ENCODE data around the gene SUPT20H. TPM values are rescaled to one million over a fixed set of nuclear protein-coding genes. Genes with fewer than 3 reads are reported as not detected.

The SUPT20H gene
- polyA plus RNA-seq, 1 donor from 2014 or later = 89.2 TPM

DNA sequence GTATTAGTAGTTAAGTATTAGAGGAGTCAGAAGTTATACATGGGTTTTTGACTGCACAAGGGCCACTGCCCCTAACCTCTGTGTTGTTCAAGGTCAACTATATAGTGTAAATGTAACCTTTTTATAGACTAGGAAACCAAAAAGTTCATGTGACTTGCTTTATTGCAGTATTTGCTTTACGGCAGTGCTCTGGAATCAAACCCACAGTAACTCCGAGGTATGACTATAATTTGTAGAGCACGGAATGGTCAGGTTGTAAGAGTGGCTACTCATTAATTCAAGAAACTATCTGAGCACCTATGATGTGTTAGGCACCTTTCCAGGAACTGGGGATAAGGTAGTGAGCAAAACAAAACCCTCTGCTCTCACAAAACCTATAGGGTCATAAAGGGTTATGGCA, 22.2 kb downstream of the SUPT20H start:
- H3K4me3 ChIP-seq (ENCODE audit: low read length) = no peak overlapping the region
- H3K4me2 ChIP-seq (ENCODE audit: low read length) = no peak overlapping the region
- no peak overlapping the region for H3K9ac ChIP-seq (ENCODE audit: low read length)
- no peaks in the 10 kb centered on the region for H3K9me2 ChIP-seq (ENCODE audit: insufficient read depth, low read length)
- H3F3A ChIP-seq (ENCODE audit: insufficient read depth, low read length, poor library complexity, severe bottlenecking) = no peaks in the 10 kb centered on the region
- H3K36me3 ChIP-seq (ENCODE audit: insufficient read depth, low read length) = peaks cover 21% of the 10 kb centered on the region
- no peaks in the 10 kb centered on the region for H3K27me3 ChIP-seq (ENCODE audit: insufficient read depth, low read depth, low read length)
- TF ChIP-seq EZH2 (IDR thresholded peaks at IDR 0.05; ENCODE audit: borderline replicate concordance, insufficient read depth, low read length, poor library complexity, severe bottlenecking) (no peak), MXI1 (conservative IDR thresholded peaks at IDR 0.05; ENCODE audit: poor library complexity, severe bottlenecking) (no peak), POLR2AphosphoS5 (IDR thresholded peaks at IDR 0.05) (no peak), EP300 (conservative IDR thresholded peaks at IDR 0.05; ENCODE audit: poor library complexity, severe bottlenecking) (no peak), TAF1 (IDR thresholded peaks at IDR 0.05; ENCODE audit: low read depth) (no peak), RAD21 (conservative IDR thresholded peaks at IDR 0.05) (no peak), SMC3 (conservative IDR thresholded peaks at IDR 0.05; ENCODE audit: poor library complexity) (no peak)
- TF ChIP-seq, protein P1, sequence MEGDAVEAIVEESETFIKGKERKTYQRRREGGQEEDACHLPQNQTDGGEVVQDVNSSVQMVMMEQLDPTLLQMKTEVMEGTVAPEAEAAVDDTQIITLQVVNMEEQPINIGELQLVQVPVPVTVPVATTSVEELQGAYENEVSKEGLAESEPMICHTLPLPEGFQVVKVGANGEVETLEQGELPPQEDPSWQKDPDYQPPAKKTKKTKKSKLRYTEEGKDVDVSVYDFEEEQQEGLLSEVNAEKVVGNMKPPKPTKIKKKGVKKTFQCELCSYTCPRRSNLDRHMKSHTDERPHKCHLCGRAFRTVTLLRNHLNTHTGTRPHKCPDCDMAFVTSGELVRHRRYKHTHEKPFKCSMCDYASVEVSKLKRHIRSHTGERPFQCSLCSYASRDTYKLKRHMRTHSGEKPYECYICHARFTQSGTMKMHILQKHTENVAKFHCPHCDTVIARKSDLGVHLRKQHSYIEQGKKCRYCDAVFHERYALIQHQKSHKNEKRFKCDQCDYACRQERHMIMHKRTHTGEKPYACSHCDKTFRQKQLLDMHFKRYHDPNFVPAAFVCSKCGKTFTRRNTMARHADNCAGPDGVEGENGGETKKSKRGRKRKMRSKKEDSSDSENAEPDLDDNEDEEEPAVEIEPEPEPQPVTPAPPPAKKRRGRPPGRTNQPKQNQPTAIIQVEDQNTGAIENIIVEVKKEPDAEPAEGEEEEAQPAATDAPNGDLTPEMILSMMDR (IDR thresholded peaks at IDR 0.05; ENCODE audit: poor library complexity, severe bottlenecking) = no peak
- TF ChIP-seq, protein P2, sequence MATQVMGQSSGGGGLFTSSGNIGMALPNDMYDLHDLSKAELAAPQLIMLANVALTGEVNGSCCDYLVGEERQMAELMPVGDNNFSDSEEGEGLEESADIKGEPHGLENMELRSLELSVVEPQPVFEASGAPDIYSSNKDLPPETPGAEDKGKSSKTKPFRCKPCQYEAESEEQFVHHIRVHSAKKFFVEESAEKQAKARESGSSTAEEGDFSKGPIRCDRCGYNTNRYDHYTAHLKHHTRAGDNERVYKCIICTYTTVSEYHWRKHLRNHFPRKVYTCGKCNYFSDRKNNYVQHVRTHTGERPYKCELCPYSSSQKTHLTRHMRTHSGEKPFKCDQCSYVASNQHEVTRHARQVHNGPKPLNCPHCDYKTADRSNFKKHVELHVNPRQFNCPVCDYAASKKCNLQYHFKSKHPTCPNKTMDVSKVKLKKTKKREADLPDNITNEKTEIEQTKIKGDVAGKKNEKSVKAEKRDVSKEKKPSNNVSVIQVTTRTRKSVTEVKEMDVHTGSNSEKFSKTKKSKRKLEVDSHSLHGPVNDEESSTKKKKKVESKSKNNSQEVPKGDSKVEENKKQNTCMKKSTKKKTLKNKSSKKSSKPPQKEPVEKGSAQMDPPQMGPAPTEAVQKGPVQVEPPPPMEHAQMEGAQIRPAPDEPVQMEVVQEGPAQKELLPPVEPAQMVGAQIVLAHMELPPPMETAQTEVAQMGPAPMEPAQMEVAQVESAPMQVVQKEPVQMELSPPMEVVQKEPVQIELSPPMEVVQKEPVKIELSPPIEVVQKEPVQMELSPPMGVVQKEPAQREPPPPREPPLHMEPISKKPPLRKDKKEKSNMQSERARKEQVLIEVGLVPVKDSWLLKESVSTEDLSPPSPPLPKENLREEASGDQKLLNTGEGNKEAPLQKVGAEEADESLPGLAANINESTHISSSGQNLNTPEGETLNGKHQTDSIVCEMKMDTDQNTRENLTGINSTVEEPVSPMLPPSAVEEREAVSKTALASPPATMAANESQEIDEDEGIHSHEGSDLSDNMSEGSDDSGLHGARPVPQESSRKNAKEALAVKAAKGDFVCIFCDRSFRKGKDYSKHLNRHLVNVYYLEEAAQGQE (IDR thresholded peaks at IDR 0.05; ENCODE audit: borderline replicate concordance) = no peak
- no peaks in the 10 kb centered on the region for H3K79me2 ChIP-seq (replicated peaks; ENCODE audit: insufficient read depth, low read length)
- H4K20me1 ChIP-seq (ENCODE audit: insufficient read depth) = no peaks in the 10 kb centered on the region
- H3K9me3 ChIP-seq (ENCODE audit: low read length) = no peaks in the 10 kb centered on the region
- H3K27ac ChIP-seq (ENCODE audit: low read length) = no peak overlapping the region
- H2AFZ ChIP-seq (ENCODE audit: low read depth, low read length) = no peak overlapping the region

- H3F3A ChIP-seq (ENCODE audit: insufficient read depth, low read length, poor library complexity, severe bottlenecking) = no peaks in the 10 kb centered on the region
- no peak overlapping the region for H2AFZ ChIP-seq (ENCODE audit: low read depth, low read length)
- H3K27ac ChIP-seq (ENCODE audit: low read length) = no peak overlapping the region
- TF ChIP-seq MXI1 (conservative IDR thresholded peaks at IDR 0.05; ENCODE audit: poor library complexity, severe bottlenecking) = no peak
- no peak for TF ChIP-seq EP300 (conservative IDR thresholded peaks at IDR 0.05; ENCODE audit: poor library complexity, severe bottlenecking)
- no peak for TF ChIP-seq RAD21 (conservative IDR thresholded peaks at IDR 0.05)
- no peak for TF ChIP-seq POLR2AphosphoS5 (IDR thresholded peaks at IDR 0.05)
- no peak for TF ChIP-seq TAF1 (IDR thresholded peaks at IDR 0.05; ENCODE audit: low read depth)
- TF ChIP-seq EZH2 (IDR thresholded peaks at IDR 0.05; ENCODE audit: borderline replicate concordance, insufficient read depth, low read length, poor library complexity, severe bottlenecking) = no peak
- H4K20me1 ChIP-seq (ENCODE audit: insufficient read depth) = no peaks in the 10 kb centered on the region
- H3K9ac ChIP-seq (ENCODE audit: low read length) = no peak overlapping the region
- H3K27me3 ChIP-seq (ENCODE audit: insufficient read depth, low read depth, low read length) = no peaks in the 10 kb centered on the region
- H3K9me3 ChIP-seq (ENCODE audit: low read length) = no peaks in the 10 kb centered on the region
- peaks cover 23% of the 10 kb centered on the region for H3K36me3 ChIP-seq (ENCODE audit: insufficient read depth, low read length)
- H3K4me2 ChIP-seq (ENCODE audit: low read length) = no peak overlapping the region
- H3K79me2 ChIP-seq (replicated peaks; ENCODE audit: insufficient read depth, low read length) = no peaks in the 10 kb centered on the region
- H3K9me2 ChIP-seq (ENCODE audit: insufficient read depth, low read length) = no peaks in the 10 kb centered on the region
- no peak overlapping the region for H3K4me3 ChIP-seq (ENCODE audit: low read length)
Measured at GRCh38 chr13:37029617-37030016, 29.9 kb downstream of the SUPT20H start.

All from neural cell (in vitro differentiated cells).